ENCODE results near the gene CNTNAP2.

DNA sequence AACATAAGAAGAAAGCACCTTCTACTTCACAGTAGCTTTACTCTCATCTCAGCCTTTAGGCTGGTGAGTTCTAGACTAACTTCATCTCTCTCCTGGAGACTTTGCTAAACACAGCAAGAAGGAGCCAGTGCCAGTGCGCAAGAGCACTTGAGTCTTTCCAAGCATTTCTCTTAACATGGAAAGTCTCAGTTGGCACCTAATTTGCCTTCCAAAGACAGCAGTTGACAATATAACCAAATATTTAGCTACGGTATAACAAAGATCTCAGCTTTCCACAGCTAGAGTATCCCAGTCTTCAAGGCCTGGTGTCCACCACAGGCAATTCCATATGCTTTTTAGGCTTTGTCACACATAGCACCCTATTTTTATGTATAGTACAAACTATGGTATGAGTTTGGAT, 1204.9 kb downstream of the CNTNAP2 start:
- TF ChIP-seq EZH2 (IDR thresholded peaks at IDR 0.05) (no peak), POLR2AphosphoS5 (IDR thresholded peaks at IDR 0.05; ENCODE audit: borderline replicate concordance, low read depth, low read length) (no peak), FOXP2 (optimal IDR thresholded peaks at IDR 0.05; ENCODE audit: control extremely low read depth, extremely low read length, insufficient read depth) (no peak)
